B cell (primary cell): Measurements from ENCODE around the gene CDK6. TPM values are rescaled to one million over a fixed set of nuclear protein-coding genes. Genes with fewer than 3 reads are reported as not detected.

ENCODE experiments used
- ATAC-seq: fragments of 200-7000 bp; cut with Tn5 transposase; one replicate; pipeline ENCODE4 v1.10.0; 2021; ENCODE audit warnings: low read depth, mild to moderate bottlenecking, moderate number of reproducible peaks, moderate library complexity
- CTCF ChIA-PET: fragments of 350-600 bp; sonication (Branson Sonifier 250); formaldehyde crosslinking; loops from one replicate; lab custom pipeline; 2021; ENCODE audit warnings: antibody characterized with exemption, inconsistent platforms; lab: Charles Lee
- POLR2A ChIA-PET: fragments of 350-600 bp; sonication (Branson Sonifier 250); formaldehyde crosslinking; loops from one replicate; lab custom pipeline; 2021; ENCODE audit warnings: antibody characterized with exemption; lab: Charles Lee
- DNase-seq: peaks from one replicate; pipeline ENCODE4 v3.0.0; 2013
- H2AFZ ChIP-seq: 2 replicates; pipeline ENCODE4 v1.6.1; 2012; ENCODE audit warnings: mild to moderate bottlenecking, low read depth, low read length; ENCODE audit not compliant: insufficient read depth, poor library complexity, severe bottlenecking
- H3K27ac ChIP-seq, 2 donors: 1 replicate in 1 of 2; 2 replicates in 1 of 2; pipeline ENCODE4 v1.5.1; 2012 to 2013; ENCODE audit warnings: low read length in 2 of 2, mild to moderate bottlenecking in 2 of 2, moderate library complexity in 1 of 2
- H3K27me3 ChIP-seq, 4 experiments: fragments of 200-600 bp in 1 of 4; sonication (generic) in 1 of 4; replicated peaks in 1 of 4; 1 replicate in 2 of 4; 2 replicates in 2 of 4; pipeline versions ENCODE4 v1.6.1 to v1.7.0; 2013 to 2016; ENCODE audit warnings: low read length in 3 of 4, mild to moderate bottlenecking in 2 of 4, mixed read lengths in 1 of 4, moderate library complexity in 1 of 4; ENCODE audit not compliant: insufficient read depth in 4 of 4, control insufficient read depth in 3 of 4; ENCODE audit errors: control extremely low read depth in 1 of 4
- H3K36me3 ChIP-seq, 2 experiments: replicated peaks in 1 of 2; 1 replicate in 1 of 2; 2 replicates in 1 of 2; pipeline versions ENCODE4 v1.6.1 to v1.7.1; 2013; ENCODE audit warnings: low read length in 1 of 2; ENCODE audit not compliant: insufficient read depth in 2 of 2, control insufficient read depth in 1 of 2; ENCODE audit errors: control extremely low read depth in 1 of 2, extremely low read depth in 1 of 2
- H3K4me1 ChIP-seq, 2 donors: fragments of 200-600 bp in 1 of 2; sonication (generic) in 1 of 2; 1 replicate in 1 of 2; 2 replicates in 1 of 2; pipeline versions ENCODE4 v1.5.1 to v1.6.1; 2013 to 2017; ENCODE audit warnings: low read length in 2 of 2; ENCODE audit not compliant: control insufficient read depth in 2 of 2, insufficient read depth in 2 of 2
- H3K4me2 ChIP-seq: replicated peaks from 2 replicates; pipeline ENCODE3; 2012; ENCODE audit warnings: mild to moderate bottlenecking, low read depth, low read length; ENCODE audit not compliant: poor library complexity, severe bottlenecking
- H3K4me3 ChIP-seq, 5 experiments: fragments of 200-600 bp in 1 of 5; sonication (generic) in 1 of 5; 1 replicate in 3 of 5; 2 replicates in 2 of 5; pipeline versions ENCODE4 v1.5.1 to v1.7.0; 2011 to 2016; ENCODE audit warnings: low read length in 4 of 5, mild to moderate bottlenecking in 4 of 5, low read depth in 2 of 5, control low read depth in 1 of 5, moderate library complexity in 1 of 5; ENCODE audit not compliant: insufficient read depth in 1 of 5; ENCODE audit errors: control extremely low read depth in 1 of 5, extremely low read depth in 1 of 5
- H3K79me2 ChIP-seq: fragments of 200-600 bp; sonication (generic); one replicate; pipeline ENCODE4 v1.6.0; 2016; ENCODE audit warnings: low read length; ENCODE audit not compliant: control insufficient read depth, insufficient read depth
- H3K9ac ChIP-seq: fragments of 200-600 bp; sonication (generic); 2 replicates; pipeline ENCODE4 v1.6.1; 2017; ENCODE audit warnings: mild to moderate bottlenecking, low read length, moderate library complexity
- H3K9me3 ChIP-seq, 3 donors: one replicate each; pipeline versions ENCODE4 v1.6.1 to v1.7.1; 2013; ENCODE audit warnings: low read length in 2 of 3; ENCODE audit not compliant: control insufficient read depth in 2 of 3, insufficient read depth in 1 of 3; ENCODE audit errors: control extremely low read depth in 1 of 3
- H4K20me1 ChIP-seq: 2 replicates; pipeline ENCODE4 v1.6.0; 2012; ENCODE audit warnings: mild to moderate bottlenecking, low read length; ENCODE audit not compliant: insufficient read depth, control insufficient read depth, poor library complexity, severe bottlenecking
- H3K27ac Mint-ChIP-seq: one replicate; pipeline ENCODE4 v1.8.0; 2021; ENCODE audit warnings: mixed read lengths
- H3K27me3 Mint-ChIP-seq: one replicate; pipeline ENCODE4 v1.8.0; 2021; ENCODE audit warnings: mixed read lengths
- H3K4me1 Mint-ChIP-seq: one replicate; pipeline ENCODE4 v1.8.0; 2021; ENCODE audit warnings: mixed read lengths
- H3K4me3 Mint-ChIP-seq: one replicate; pipeline ENCODE4 v1.8.0; 2021; ENCODE audit warnings: mixed read lengths
- H3K9me3 Mint-ChIP-seq: one replicate; pipeline ENCODE4 v1.8.0; 2022; ENCODE audit warnings: mixed read lengths; ENCODE audit not compliant: insufficient read depth
- EZH2 ChIP-seq: IDR thresholded peaks from 2 replicates; pipeline ENCODE4 v1.6.1; 2012; ENCODE audit warnings: borderline replicate concordance, low read depth, mild to moderate bottlenecking, moderate library complexity, low read length; ENCODE audit not compliant: insufficient read depth, poor library complexity, severe bottlenecking
- WGBS: methylation state at CpG from one replicate; pipeline ENCODE4 v1.1.5; 2013; ENCODE audit warnings: missing lambda C conversion rate; ENCODE audit not compliant: insufficient coverage; 5-methylcytosine and 5-hydroxymethylcytosine counted together
- intact Hi-C: fragments of 100-400 bp; cut with micrococcal nuclease; formaldehyde crosslinking; loops from one replicate; pipeline ENCODE4 v1.10.0; 2022
- polyA plus RNA-seq: library from polyadenylated mRNA; depleted of rRNA; stranded (reverse); fragments of >200 nt; gene quantifications from 2 replicates; pipeline ENCODE4 v1.2.3, GENCODE V29; 2012
- total RNA-seq, 2 donors: library from RNA; stranded (reverse); fragments of 120-200 nt in 1 of 2; gene quantifications; 1 replicate in 1 of 2; 2 replicates in 1 of 2; pipeline versions ENCODE4 v1.2.3 to v1.2.4, GENCODE V29; 2013 to 2022
- TF ChIP-seq, protein P1 (sequence below): fragments of 200-600 bp; IDR thresholded peaks from one replicate; pipeline ENCODE4 v1.8.0; 2022; ENCODE audit warnings: antibody characterized with exemption, mild to moderate bottlenecking

Gene CDK6
- total and polyA plus RNA-seq, 2 donors (not counting 1 experiment from before 2014, with no cell fraction given): 3.0 to 14.6 TPM

DNA sequence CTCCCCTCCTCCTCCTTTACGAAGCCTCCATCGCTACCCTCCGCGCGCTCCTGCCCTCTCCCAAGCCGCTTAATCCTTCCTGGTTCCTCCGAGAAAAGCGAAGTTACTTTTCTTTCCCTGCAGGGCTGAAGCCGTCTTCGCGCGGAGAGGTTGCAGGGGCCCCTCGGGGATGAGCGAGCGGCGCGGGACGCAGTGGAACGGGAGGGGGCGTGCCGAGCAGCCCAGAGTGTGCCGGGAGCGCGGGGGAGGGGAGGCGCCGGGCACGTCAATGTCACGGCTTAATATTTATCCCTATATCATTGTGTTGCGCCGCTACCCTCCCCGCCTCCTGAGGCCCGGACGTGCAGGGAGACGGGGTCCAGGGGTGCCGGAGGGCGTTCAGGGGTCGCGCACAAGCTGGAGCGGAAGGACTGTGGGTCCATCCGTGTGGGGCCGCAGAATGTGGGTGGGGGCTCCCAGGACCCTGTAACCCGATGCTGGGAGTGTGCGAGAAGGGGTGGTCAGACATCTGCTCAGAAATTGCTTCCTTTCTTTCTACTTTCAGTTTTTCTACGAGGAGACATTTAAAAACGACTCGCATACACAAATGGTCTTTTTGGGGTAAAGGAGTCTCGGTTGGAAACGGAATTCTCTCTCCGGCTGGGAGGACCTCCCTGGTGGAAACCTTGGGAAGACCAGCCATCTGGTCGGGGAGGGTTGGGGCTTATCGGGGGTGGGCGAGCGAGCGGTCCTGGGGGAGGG, 2.4 kb downstream of the CDK6 start:
- TF ChIP-seq EZH2: no peak
- TF ChIP-seq, protein P1, sequence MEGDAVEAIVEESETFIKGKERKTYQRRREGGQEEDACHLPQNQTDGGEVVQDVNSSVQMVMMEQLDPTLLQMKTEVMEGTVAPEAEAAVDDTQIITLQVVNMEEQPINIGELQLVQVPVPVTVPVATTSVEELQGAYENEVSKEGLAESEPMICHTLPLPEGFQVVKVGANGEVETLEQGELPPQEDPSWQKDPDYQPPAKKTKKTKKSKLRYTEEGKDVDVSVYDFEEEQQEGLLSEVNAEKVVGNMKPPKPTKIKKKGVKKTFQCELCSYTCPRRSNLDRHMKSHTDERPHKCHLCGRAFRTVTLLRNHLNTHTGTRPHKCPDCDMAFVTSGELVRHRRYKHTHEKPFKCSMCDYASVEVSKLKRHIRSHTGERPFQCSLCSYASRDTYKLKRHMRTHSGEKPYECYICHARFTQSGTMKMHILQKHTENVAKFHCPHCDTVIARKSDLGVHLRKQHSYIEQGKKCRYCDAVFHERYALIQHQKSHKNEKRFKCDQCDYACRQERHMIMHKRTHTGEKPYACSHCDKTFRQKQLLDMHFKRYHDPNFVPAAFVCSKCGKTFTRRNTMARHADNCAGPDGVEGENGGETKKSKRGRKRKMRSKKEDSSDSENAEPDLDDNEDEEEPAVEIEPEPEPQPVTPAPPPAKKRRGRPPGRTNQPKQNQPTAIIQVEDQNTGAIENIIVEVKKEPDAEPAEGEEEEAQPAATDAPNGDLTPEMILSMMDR: no peak
- Histone ChIP-seq H3K9ac (peak overlapping the region; percentile 81), H3K4me2 (peak overlapping the region; percentile 96), H3K79me2 (peaks cover 32% of the 10 kb centered on the region), H2AFZ (peak overlapping the region; percentile 90), H3K36me3 (no peaks in the 10 kb centered on the region), H3K27me3 (no peaks in the 10 kb centered on the region), H3K9me3 (no peaks in the 10 kb centered on the region), H3K4me3 (peak overlapping the region; percentile 88 to 96 (median 90)), H3K27ac (peak overlapping the region; percentile 30 to 65), H4K20me1 (no peaks in the 10 kb centered on the region), H3K4me1 (peaks cover 27 to 29% of the 10 kb centered on the region in 2 donors)
- Mint-ChIP-seq H3K4me3 (peak overlapping the region; percentile 89), H3K27me3 (no peaks in the 10 kb centered on the region), H3K9me3 (no peaks in the 10 kb centered on the region), H3K4me1 (peaks cover 40% of the 10 kb centered on the region), H3K27ac (peak overlapping the region; percentile 93)
- POLR2A ChIA-PET: no interaction called here
- intact Hi-C loops: loop anchor here (1.0 to 5.0 kb wide), 11 partner anchors 23 to 952 kb away; partner anchors contain the start of genes ANKIB1, FAM133B, KRIT1 and MTERF1
- peak; percentile 46 for ATAC-seq
- peak; percentile 82 for DNase-seq
- WGBS: 1% methylated on average over 34 of the region's 54 CpGs
- CTCF ChIA-PET: interaction anchor here (1.2 to 2.9 kb wide), 11 partner anchors 17 to 394 kb away, joined by 3 to 28 read pairs (median 6); no protein-coding TSS in a partner anchor
